GM13976 (cell line): Measurements from ENCODE around the gene SPATA31E1.
A peak's percentile ranks its signal among the peaks of the same experiment; 100 is the strongest.

Experiments used
- DNase-seq: peaks from one replicate; pipeline ENCODE4 v3.0.0; 2012; ENCODE audit warnings: low spot score
- in situ Hi-C: fragments of 300-500 bp; cut with MboI; formaldehyde crosslinking; loops from one replicate; pipeline ENCODE4 v1.12.0; 2022; ENCODE audit warnings: low sequenced_read_pairs, mixed read lengths, inconsistent platforms; ENCODE audit not compliant: unreplicated experiment
- TF ChIP-seq, protein P1 (sequence below): IDR thresholded peaks from 2 replicates; pipeline ENCODE4 v1.5.1; 2012; ENCODE audit warnings: borderline replicate concordance, mild to moderate bottlenecking; ENCODE audit not compliant: insufficient read depth; ENCODE audit errors: extremely low read depth, missing control alignments, control extremely low read depth

Gene SPATA31E1

DNA sequence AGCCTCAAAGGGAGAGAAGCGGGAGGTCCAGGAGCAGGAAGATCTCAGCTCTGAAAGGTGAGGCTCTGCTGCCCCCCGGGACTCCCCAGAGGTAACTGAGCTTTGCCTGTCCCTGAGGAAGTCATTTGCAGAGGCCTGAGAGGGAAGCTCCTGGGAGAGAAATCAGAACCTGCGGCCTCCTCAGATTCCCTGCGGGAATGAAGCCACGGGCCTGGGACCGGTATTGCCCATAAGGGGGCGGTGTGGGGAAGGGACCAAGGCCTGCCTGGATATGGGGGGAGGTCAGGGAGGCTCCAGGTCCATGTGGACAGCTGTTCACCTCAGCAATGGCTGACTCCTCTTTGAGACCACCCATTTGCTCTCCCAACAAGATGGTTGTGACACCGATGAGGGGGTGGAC, 1.3 kb downstream of the SPATA31E1 start:
- no peak for DNase-seq
- TF ChIP-seq, protein P1, sequence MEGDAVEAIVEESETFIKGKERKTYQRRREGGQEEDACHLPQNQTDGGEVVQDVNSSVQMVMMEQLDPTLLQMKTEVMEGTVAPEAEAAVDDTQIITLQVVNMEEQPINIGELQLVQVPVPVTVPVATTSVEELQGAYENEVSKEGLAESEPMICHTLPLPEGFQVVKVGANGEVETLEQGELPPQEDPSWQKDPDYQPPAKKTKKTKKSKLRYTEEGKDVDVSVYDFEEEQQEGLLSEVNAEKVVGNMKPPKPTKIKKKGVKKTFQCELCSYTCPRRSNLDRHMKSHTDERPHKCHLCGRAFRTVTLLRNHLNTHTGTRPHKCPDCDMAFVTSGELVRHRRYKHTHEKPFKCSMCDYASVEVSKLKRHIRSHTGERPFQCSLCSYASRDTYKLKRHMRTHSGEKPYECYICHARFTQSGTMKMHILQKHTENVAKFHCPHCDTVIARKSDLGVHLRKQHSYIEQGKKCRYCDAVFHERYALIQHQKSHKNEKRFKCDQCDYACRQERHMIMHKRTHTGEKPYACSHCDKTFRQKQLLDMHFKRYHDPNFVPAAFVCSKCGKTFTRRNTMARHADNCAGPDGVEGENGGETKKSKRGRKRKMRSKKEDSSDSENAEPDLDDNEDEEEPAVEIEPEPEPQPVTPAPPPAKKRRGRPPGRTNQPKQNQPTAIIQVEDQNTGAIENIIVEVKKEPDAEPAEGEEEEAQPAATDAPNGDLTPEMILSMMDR, result no peak
- in situ Hi-C loops, result no loop called here

DNA sequence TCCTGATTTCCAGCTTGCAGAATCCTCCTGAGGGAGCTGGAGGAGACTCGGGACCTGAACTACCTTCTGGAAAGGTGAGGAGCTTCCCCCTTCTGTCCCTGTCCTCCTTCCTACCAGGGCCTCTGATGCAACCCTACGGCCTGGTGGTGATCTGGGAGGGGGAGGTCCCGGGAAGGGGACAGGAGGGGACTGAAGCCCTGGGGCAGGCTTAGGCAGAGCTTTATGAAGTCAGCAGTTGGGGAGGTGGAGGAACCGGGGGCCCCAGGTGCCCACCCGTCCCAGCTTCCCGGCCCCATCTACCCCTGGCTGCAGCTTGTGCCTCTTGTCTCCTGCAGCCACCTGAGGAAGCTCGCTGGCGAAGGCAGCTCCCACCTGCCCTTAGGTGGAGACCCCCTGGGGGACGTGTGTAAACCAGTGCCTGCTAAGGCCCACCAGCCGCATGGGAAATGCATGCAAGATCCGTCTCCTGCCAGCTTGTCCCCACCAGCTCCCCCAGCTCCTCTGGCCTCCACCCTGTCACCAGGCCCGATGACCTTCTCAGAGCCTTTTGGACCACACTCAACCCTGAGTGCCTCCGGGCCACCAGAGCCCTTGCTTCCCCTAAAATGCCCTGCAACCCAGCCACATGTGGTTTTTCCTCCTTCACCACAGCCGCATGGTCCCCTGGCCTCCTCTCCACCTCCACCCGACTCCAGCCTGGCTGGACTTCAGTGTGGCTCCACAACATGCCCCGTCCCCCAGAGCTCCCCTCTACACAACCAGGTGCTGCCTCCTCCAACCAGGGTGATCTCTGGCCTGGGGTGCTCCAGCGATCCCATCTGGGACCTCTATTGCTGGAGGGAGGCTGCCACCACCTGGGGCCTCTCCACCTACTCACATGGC, 2.1 kb downstream of the SPATA31E1 start:
- in situ Hi-C loops, result no loop called here
- no peak for DNase-seq
- TF ChIP-seq, protein P1, result no peak

DNA sequence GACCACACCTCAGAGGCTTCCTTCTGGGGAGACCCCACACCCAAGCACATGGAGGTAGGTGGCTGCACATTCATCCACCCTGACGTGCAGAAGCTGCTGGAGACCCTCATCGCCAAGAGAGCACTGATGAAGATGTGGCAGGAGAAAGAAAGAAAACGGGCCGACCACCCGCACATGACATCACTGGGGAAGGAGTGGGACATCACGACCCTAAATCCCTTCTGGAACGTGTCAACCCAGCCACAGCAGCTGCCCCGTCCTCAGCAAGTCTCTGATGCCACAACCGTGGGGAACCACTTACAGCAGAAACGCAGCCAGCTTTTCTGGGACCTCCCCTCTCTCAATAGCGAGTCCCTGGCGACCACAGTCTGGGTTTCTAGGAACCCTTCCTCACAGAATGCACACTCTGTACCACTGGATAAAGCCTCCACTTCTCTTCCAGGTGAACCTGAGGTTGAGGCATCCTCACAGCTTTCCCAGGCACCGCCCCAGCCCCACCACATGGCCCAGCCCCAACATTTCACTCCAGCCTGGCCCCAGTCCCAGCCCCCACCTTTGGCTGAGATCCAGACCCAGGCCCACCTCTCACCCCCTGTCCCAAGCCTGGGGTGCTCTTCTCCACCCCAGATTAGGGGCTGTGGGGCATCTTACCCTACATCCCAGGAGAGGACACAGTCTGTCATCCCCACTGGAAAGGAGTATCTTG, 3.0 kb downstream of the SPATA31E1 start:
- in situ Hi-C loops, result no loop called here
- DNase-seq, result no peak
- TF ChIP-seq, protein P1, result no peak

DNA sequence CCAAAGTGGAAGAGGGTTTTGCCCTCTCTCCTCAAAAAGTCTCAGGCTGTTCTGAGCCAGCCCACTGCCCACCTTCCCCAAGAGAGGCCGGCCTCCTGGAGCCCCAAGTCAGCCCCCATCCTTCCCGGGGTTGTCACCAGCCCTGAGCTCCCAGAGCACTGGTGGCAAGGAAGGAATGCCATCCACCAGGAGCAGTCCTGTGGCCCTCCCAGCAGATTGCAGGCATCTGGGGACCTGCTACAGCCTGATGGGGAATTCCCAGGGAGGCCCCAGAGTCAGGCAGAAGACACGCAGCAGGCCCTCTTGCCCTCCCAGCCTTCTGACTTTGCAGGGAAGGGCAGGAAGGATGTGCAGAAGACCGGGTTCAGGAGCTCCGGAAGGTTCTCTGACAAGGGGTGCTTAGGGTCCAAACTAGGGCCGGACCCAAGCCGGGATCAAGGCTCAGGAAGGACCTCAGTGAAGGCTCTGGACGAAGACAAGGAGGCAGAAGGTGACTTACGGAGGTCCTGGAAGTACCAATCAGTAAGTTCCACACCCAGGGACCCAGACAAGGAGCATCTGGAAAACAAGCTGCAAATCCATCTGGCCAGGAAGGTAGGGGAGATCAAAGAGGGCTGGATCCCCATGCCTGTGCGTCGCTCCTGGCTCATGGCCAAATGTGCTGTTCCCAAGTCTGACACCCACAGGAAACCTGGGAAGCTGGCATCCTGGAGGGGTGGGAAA, 3.7 kb downstream of the SPATA31E1 start:
- DNase-seq, result no peak
- in situ Hi-C loops, result no loop called here

DNA sequence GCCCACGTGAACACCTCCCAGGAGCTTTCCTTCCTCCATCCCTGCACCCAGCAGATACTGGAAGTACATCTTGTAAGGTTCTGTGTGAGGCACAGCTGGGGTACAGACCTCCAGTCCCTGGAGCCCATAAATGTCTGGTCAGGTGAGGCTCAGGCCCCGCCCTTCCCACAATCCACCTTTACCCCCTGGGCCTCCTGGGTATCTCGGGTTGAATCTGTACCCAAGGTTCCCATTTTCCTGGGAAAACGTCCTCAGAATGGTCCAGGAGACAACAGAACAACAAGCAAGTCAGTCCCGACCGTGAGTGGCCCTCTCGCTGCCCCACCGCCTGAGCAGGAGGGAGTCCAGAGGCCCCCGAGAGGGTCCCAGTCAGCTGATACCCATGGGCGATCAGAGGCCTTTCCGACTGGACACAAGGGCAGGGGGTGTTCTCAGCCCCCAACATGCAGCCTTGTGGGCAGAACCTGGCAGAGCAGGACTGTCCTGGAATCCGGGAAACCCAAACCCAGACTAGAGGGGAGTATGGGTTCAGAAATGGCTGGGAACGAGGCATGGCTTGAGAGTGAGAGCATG, 4.3 kb downstream of the SPATA31E1 start:
- in situ Hi-C loops, result no loop called here
- TF ChIP-seq, protein P1, result no peak
- DNase-seq, result no peak

More for the DNA sequence above, 3.7 kb downstream of the SPATA31E1 start:
- TF ChIP-seq, protein P1, result no peak

DNA sequence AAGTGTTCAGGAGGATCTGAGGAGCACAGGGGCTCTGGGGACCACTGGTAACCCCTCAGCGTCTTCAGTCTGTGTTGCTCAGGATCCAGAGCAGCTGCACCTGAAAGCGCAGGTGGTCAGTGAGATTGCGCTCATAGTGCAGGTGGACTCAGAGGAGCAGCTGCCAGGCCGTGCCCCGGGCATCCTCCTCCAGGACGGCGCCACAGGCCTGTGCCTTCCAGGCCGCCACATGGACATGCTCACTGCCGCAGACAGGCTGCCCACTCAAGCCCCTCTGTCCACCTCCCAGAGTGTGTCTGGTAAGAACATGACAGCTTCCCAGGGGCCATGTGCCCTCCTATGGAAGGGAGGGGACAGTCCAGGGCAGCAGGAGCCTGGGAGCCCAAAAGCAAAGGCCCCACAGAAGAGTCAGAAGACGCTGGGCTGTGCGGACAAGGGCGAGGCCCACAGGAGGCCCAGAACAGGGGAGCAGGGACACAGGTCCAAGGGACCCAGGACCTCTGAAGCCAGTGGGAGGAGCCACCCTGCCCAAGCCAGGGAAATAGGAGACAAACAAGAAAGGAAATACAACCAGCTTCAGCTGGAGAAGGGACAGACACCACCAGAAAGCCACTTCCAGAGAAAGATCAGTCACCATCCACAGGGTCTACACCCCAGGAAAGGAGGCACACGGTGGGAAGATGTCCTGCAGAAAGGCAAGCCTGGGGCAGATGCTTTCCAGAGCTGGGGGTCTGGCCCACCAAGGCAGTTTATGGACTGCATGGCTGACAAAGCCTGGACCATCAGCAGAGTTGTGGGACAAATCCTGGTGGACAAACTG, 5.2 kb downstream of the SPATA31E1 start:
- in situ Hi-C loops, result no loop called here
- DNase-seq, result peak; percentile 11
- TF ChIP-seq, protein P1, result no peak
